ENCODE results near the gene TMCO1. TPM values are rescaled to one million over a fixed set of nuclear protein-coding genes. Genes with fewer than 3 reads are reported as not detected.
"Not testable (repeated sequence)": the region's sequence is repeated elsewhere in the genome, so short reads cannot be mapped to it uniquely, and the experiment has no call there.

TMCO1 gene
- total RNA-seq, 4 donors from 2014 or later, result 31.4 to 53.8 (median 46.0) TPM

DNA sequence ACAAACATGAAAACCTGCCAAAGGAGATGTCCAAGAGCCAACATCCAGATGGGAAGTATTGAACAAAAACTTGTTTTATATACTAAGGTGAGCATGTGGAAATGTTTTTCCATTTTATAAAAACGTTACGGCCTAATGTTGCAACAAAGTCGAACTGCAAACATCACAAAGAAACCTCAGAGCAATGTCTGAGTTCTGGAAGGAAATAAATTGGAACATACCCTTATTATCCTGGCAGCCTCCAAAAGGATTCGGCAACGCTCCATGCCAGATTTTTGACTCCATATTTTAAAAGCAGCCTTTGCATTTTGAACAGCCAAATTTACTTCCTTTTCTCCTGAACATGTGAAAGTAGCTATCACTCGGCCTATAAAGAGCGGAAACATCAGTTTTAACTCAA, 73.6 kb downstream of the TMCO1 start:
- WGBS, result 28% methylated on average over 7 of the region's 7 CpGs
- Histone ChIP-seq H3K4me1 (peaks cover 38% of the 10 kb centered on the region), H3K27ac (peak overlapping the region; percentile 97), H3K4me3 (no peak overlapping the region), H3K9me3 (no peaks in the 10 kb centered on the region), H3K27me3 (no peaks in the 10 kb centered on the region), H3K36me3 (peaks cover 9% of the 10 kb centered on the region)
- peak in 1 of 3 donors; percentile 15 for TF ChIP-seq POLR2AphosphoS5 (IDR thresholded peaks at IDR 0.05)
- no peak for TF ChIP-seq EP300 (IDR thresholded peaks at IDR 0.05)
- no peak for TF ChIP-seq CTCF (IDR thresholded peaks at IDR 0.05)
- TF ChIP-seq POLR2A (IDR thresholded peaks at IDR 0.05), result no peak
- no peak for DNase-seq (ENCODE audit: low spot score in 2 of 2)

GRCh38 chr1:165688046-165688445, 80.6 kb downstream of the TMCO1 start:
- Histone ChIP-seq H3K9me3 (no peaks in the 10 kb centered on the region), H3K4me3 (no peak overlapping the region), H3K36me3 (peaks cover 20% of the 10 kb centered on the region), H3K4me1 (peaks cover 4% of the 10 kb centered on the region), H3K27ac (no peak overlapping the region), H3K27me3 (no peaks in the 10 kb centered on the region)
- 95% methylated on average over 5 of the region's 5 CpGs for WGBS
- DNase-seq (ENCODE audit: low spot score in 2 of 2), result no peak
- no peak for TF ChIP-seq EP300 (IDR thresholded peaks at IDR 0.05)

GRCh38 chr1:165686971-165687433, 81.7 kb downstream of the TMCO1 start:
- no peak overlapping the region for H3K4me3 ChIP-seq
- no peak overlapping the region for H3K27ac ChIP-seq
- TF ChIP-seq POLR2A (IDR thresholded peaks at IDR 0.05), result no peak
- TF ChIP-seq EP300 (IDR thresholded peaks at IDR 0.05), result no peak
- no peak for TF ChIP-seq CTCF (IDR thresholded peaks at IDR 0.05)
- no peak for TF ChIP-seq POLR2AphosphoS5 (IDR thresholded peaks at IDR 0.05)
- peaks cover 30% of the 10 kb centered on the region for H3K36me3 ChIP-seq
- no peaks in the 10 kb centered on the region for H3K9me3 ChIP-seq
- 91% methylated on average over 2 of the region's 2 CpGs for WGBS
- H3K27me3 ChIP-seq, result no peaks in the 10 kb centered on the region
- peaks cover 4% of the 10 kb centered on the region for H3K4me1 ChIP-seq
- no peak for DNase-seq (ENCODE audit: low spot score in 2 of 2)

DNA sequence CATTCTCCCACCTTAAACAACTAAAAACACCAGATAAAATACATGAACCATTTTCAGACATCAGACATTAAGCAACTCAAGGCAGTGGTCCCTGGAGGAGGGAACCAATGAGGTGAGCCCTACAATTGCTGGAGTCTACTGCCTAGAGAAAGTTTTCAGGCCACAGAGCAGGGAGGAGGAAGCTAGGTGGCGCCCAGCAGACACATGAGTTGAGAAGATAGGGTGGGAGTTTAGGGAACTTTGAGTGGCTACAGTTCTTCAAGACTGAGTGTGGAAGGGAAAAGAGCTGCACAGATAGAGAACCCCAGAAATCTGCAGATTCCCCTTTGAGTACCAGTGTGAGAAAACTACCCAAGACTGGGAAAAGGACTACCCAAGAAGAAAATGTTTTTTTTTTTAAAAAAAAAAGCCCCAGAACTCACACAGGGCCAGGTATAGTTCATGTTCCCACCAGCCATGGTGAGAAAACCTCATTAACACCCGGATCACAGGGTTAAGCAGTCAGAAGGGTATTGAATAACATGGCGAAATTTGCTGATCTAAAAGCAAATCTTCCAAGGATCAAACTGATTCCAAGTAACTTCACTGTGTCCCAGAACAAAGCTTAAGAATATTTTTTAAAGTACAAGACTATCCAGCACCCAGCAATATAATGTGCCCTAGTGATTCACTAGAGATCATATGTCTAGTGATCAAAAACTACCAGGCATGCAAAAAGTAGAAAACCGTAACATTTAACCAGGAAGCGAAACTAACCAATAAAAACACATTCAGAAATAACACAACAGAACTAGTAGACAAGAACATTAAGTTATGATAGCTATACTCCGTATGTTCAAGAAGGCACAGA, 82.3 kb downstream of the TMCO1 start:
- Histone ChIP-seq H3K27me3 (no peaks in the 10 kb centered on the region), H3K4me3 (no peak overlapping the region), H3K27ac (no peak overlapping the region), H3K4me1 (peaks cover 4% of the 10 kb centered on the region), H3K36me3 (peaks cover 37% of the 10 kb centered on the region), H3K9me3 (no peaks in the 10 kb centered on the region)
- 96% methylated on average over 6 of the region's 6 CpGs for WGBS
- TF ChIP-seq CTCF (IDR thresholded peaks at IDR 0.05) (no peak), POLR2A (IDR thresholded peaks at IDR 0.05) (no peak), EP300 (IDR thresholded peaks at IDR 0.05) (no peak), POLR2AphosphoS5 (IDR thresholded peaks at IDR 0.05) (no peak)
- no peak for DNase-seq (ENCODE audit: low spot score in 2 of 2)

DNA sequence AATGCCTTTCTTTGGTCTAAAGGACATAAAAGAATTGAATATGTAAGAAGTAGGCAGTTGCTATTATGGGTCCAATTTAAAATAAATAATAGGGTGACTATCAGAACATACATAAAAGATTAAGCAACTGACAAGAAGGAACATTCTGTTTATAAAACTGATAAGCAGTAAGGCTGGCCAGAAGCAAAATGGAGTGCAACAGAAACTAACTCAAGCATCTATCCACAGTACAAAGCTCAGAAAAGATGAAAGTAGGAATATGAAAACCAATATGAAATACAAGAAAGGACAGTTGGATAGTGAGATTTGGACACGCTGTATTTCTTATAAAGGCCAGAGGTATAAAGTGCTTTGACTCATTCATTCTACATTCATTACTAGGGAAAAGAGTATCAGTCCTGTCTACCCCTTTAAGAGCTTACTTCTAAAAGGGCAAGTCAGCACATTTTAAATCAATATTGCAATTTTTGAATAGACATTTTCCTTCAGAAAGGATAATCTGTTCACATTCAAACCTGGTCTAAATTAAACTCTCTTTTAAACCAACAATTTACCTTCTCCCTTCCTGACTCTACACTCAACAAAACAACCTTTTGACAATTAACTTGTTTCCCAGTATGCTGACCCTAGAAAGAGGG, 84.7 kb downstream of the TMCO1 start:
- no peaks in the 10 kb centered on the region for H3K9me3 ChIP-seq
- no peaks in the 10 kb centered on the region for H3K27me3 ChIP-seq
- H3K36me3 ChIP-seq, result peaks cover 50% of the 10 kb centered on the region
- TF ChIP-seq POLR2A (IDR thresholded peaks at IDR 0.05), result no peak
- TF ChIP-seq POLR2AphosphoS5 (IDR thresholded peaks at IDR 0.05), result no peak
- TF ChIP-seq CTCF (IDR thresholded peaks at IDR 0.05), result no peak
- H3K4me3 ChIP-seq, result no peak overlapping the region
- DNase-seq (ENCODE audit: low spot score in 2 of 2), result no peak
- H3K4me1 ChIP-seq, result peaks cover 4% of the 10 kb centered on the region
- 0% methylated on average over 1 of the region's 1 CpG for WGBS
- H3K27ac ChIP-seq, result no peak overlapping the region

DNA sequence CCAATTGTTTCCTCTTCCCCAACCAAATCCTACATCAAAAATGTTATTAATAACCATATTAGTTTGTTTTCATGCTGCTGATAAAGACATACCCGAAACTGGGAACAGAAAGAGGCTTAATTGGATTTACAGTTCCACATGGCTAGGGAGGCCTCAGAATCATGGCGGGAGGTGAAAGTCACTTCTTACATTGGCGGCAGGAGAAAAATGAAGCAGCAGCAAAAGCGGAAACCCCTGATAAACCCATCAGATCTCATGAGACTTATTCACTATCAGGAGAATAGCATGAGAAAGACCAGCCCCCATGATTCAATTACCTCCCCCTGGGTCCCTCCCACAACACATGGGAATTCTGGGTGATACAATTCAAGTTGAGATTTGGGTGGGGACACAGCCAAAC, 87.9 kb downstream of the TMCO1 start:
- not testable (repeated sequence) for H3K27ac ChIP-seq; H3K9me3 ChIP-seq; H3K4me1 ChIP-seq; H3K27me3 ChIP-seq; H3K4me3 ChIP-seq; DNase-seq (ENCODE audit: low spot score in 2 of 2)
- H3K36me3 ChIP-seq, result peaks cover 78% of the 10 kb centered on the region
- WGBS, result 93% methylated on average over 4 of the region's 4 CpGs

All from suprapubic skin (tissue), 4 donors.